ENCODE results near the gene PITX1.

PITX1 gene

GRCh38 chr5:135007749-135008363 lies 26.2 kb downstream of the PITX1 start:
- H2AFZ ChIP-seq (ENCODE audit: low read length), result no peak overlapping the region
- no peak for TF ChIP-seq CTCF (IDR thresholded peaks at IDR 0.05; ENCODE audit: low read length)
- no peak for TF ChIP-seq EZH2 (IDR thresholded peaks at IDR 0.05; ENCODE audit: borderline replicate concordance, low read length)
- H3K4me3 ChIP-seq (ENCODE audit: low read depth, low read length, poor library complexity, severe bottlenecking), result no peak overlapping the region
- H3K27me3 ChIP-seq (ENCODE audit: insufficient read depth, low read length), result no peaks in the 10 kb centered on the region; the same call in 1 of the 2 replicates
- H3K36me3 ChIP-seq (ENCODE audit: insufficient read depth, low read length), result no peaks in the 10 kb centered on the region
- no peaks in the 10 kb centered on the region for H3K4me1 ChIP-seq (ENCODE audit: insufficient read depth, low read length, severe bottlenecking)
- H3K27ac ChIP-seq (ENCODE audit: low read depth, low read length, poor library complexity, severe bottlenecking), result no peak overlapping the region
- H3K9ac ChIP-seq (ENCODE audit: low read length), result no peak overlapping the region
- no peaks in the 10 kb centered on the region for H3K79me2 ChIP-seq (ENCODE audit: insufficient read depth, low read length)
- H3F3A ChIP-seq (ENCODE audit: insufficient read depth, low read length), result no peaks in the 10 kb centered on the region
- H4K20me1 ChIP-seq (ENCODE audit: insufficient read depth, low read length), result no peaks in the 10 kb centered on the region
- H3K4me2 ChIP-seq (ENCODE audit: low read length), result no peak overlapping the region
- no peaks in the 10 kb centered on the region for H3K9me3 ChIP-seq (ENCODE audit: low read length)
- no peaks in the 10 kb centered on the region for H3K9me2 ChIP-seq (ENCODE audit: low read depth, low read length)

- no peak overlapping the region for H2AFZ ChIP-seq (ENCODE audit: low read length)
- H3K27me3 ChIP-seq (ENCODE audit: insufficient read depth, low read length), result no peaks in the 10 kb centered on the region; the same call in 1 of the 2 replicates
- H3K36me3 ChIP-seq (ENCODE audit: insufficient read depth, low read length), result no peaks in the 10 kb centered on the region
- H3K9me3 ChIP-seq (ENCODE audit: low read length), result no peaks in the 10 kb centered on the region
- no peaks in the 10 kb centered on the region for H4K20me1 ChIP-seq (ENCODE audit: insufficient read depth, low read length)
- no peak overlapping the region for H3K27ac ChIP-seq (ENCODE audit: low read depth, low read length, poor library complexity, severe bottlenecking)
- H3K4me1 ChIP-seq (ENCODE audit: insufficient read depth, low read length, severe bottlenecking), result no peaks in the 10 kb centered on the region
- no peak overlapping the region for H3K4me2 ChIP-seq (ENCODE audit: low read length)
- H3K9ac ChIP-seq (ENCODE audit: low read length), result no peak overlapping the region
- H3K79me2 ChIP-seq (ENCODE audit: insufficient read depth, low read length), result no peaks in the 10 kb centered on the region
- no peak for TF ChIP-seq EZH2 (IDR thresholded peaks at IDR 0.05; ENCODE audit: borderline replicate concordance, low read length)
- TF ChIP-seq CTCF (IDR thresholded peaks at IDR 0.05; ENCODE audit: low read length), result no peak
- no peaks in the 10 kb centered on the region for H3K9me2 ChIP-seq (ENCODE audit: low read depth, low read length)
- H3F3A ChIP-seq (ENCODE audit: insufficient read depth, low read length), result no peaks in the 10 kb centered on the region
- H3K4me3 ChIP-seq (ENCODE audit: low read depth, low read length, poor library complexity, severe bottlenecking), result no peak overlapping the region
These were observed 26.7 kb downstream of the PITX1 start for GRCh38 chr5:135007305-135007704.

- Histone ChIP-seq H3F3A (ENCODE audit: insufficient read depth, low read length) (no peaks in the 10 kb centered on the region), H3K9me2 (ENCODE audit: low read depth, low read length) (no peaks in the 10 kb centered on the region)
These were observed 29.0 kb downstream of the PITX1 start for GRCh38 chr5:135005076-135005475.

More at GRCh38 chr5:135005076-135005475, 29.0 kb downstream of the PITX1 start:
- H3K4me2 ChIP-seq (ENCODE audit: low read length), result no peak overlapping the region
- H3K9ac ChIP-seq (ENCODE audit: low read length), result no peak overlapping the region
- TF ChIP-seq EZH2 (IDR thresholded peaks at IDR 0.05; ENCODE audit: borderline replicate concordance, low read length), result no peak
- TF ChIP-seq CTCF (IDR thresholded peaks at IDR 0.05; ENCODE audit: low read length), result no peak
- no peak overlapping the region for H3K4me3 ChIP-seq (ENCODE audit: low read depth, low read length, poor library complexity, severe bottlenecking)
- no peaks in the 10 kb centered on the region for H3K4me1 ChIP-seq (ENCODE audit: insufficient read depth, low read length, severe bottlenecking)
- no peaks in the 10 kb centered on the region for H3K36me3 ChIP-seq (ENCODE audit: insufficient read depth, low read length)
- H4K20me1 ChIP-seq (ENCODE audit: insufficient read depth, low read length), result no peaks in the 10 kb centered on the region
- H3K27ac ChIP-seq (ENCODE audit: low read depth, low read length, poor library complexity, severe bottlenecking), result no peak overlapping the region
- H3K9me3 ChIP-seq (ENCODE audit: low read length), result no peaks in the 10 kb centered on the region
- H2AFZ ChIP-seq (ENCODE audit: low read length), result no peak overlapping the region
- no peaks in the 10 kb centered on the region for H3K79me2 ChIP-seq (ENCODE audit: insufficient read depth, low read length)
- H3K27me3 ChIP-seq (ENCODE audit: insufficient read depth, low read length), result no peaks in the 10 kb centered on the region; the same call in 1 of the 2 replicates
